Measurements from ENCODE around the gene CALY.

GRCh38 chr10:133337370-133337725, 652 bp upstream of the CALY start:
- TF ChIP-seq CTCF (IDR thresholded peaks at IDR 0.05) (no peak), POLR2AphosphoS5 (IDR thresholded peaks at IDR 0.05; ENCODE audit: insufficient read depth in 1 of 2, low read depth in 1 of 2) (no peak)

Measured in vagina (tissue), 2 donors.